B cell (primary cell): Measurements from ENCODE around the gene EXOC3. TPM values are rescaled to one million over a fixed set of nuclear protein-coding genes. Genes with fewer than 3 reads are reported as not detected.

ENCODE experiments used
- ATAC-seq: fragments of 200-7000 bp; cut with Tn5 transposase; one replicate; pipeline ENCODE4 v1.10.0; 2021; ENCODE audit warnings: low read depth, mild to moderate bottlenecking, moderate number of reproducible peaks, moderate library complexity
- CTCF ChIA-PET: fragments of 350-600 bp; sonication (Branson Sonifier 250); formaldehyde crosslinking; loops from one replicate; lab custom pipeline; 2021; ENCODE audit warnings: antibody characterized with exemption, inconsistent platforms; lab: Charles Lee
- POLR2A ChIA-PET: fragments of 350-600 bp; sonication (Branson Sonifier 250); formaldehyde crosslinking; loops from one replicate; lab custom pipeline; 2021; ENCODE audit warnings: antibody characterized with exemption; lab: Charles Lee
- DNase-seq: peaks from one replicate; pipeline ENCODE4 v3.0.0; 2013
- H2AFZ ChIP-seq: 2 replicates; pipeline ENCODE4 v1.6.1; 2012; ENCODE audit warnings: mild to moderate bottlenecking, low read depth, low read length; ENCODE audit not compliant: insufficient read depth, poor library complexity, severe bottlenecking
- H3K27ac ChIP-seq, 2 donors: 1 replicate in 1 of 2; 2 replicates in 1 of 2; pipeline ENCODE4 v1.5.1; 2012 to 2013; ENCODE audit warnings: low read length in 2 of 2, mild to moderate bottlenecking in 2 of 2, moderate library complexity in 1 of 2
- H3K27me3 ChIP-seq, 4 experiments: fragments of 200-600 bp in 1 of 4; sonication (generic) in 1 of 4; replicated peaks in 1 of 4; 1 replicate in 2 of 4; 2 replicates in 2 of 4; pipeline versions ENCODE4 v1.6.1 to v1.7.0; 2013 to 2016; ENCODE audit warnings: low read length in 3 of 4, mild to moderate bottlenecking in 2 of 4, mixed read lengths in 1 of 4, moderate library complexity in 1 of 4; ENCODE audit not compliant: insufficient read depth in 4 of 4, control insufficient read depth in 3 of 4; ENCODE audit errors: control extremely low read depth in 1 of 4
- H3K36me3 ChIP-seq, 2 experiments: replicated peaks in 1 of 2; 1 replicate in 1 of 2; 2 replicates in 1 of 2; pipeline versions ENCODE4 v1.6.1 to v1.7.1; 2013; ENCODE audit warnings: low read length in 1 of 2; ENCODE audit not compliant: insufficient read depth in 2 of 2, control insufficient read depth in 1 of 2; ENCODE audit errors: control extremely low read depth in 1 of 2, extremely low read depth in 1 of 2
- H3K4me1 ChIP-seq, 2 donors: fragments of 200-600 bp in 1 of 2; sonication (generic) in 1 of 2; 1 replicate in 1 of 2; 2 replicates in 1 of 2; pipeline versions ENCODE4 v1.5.1 to v1.6.1; 2013 to 2017; ENCODE audit warnings: low read length in 2 of 2; ENCODE audit not compliant: control insufficient read depth in 2 of 2, insufficient read depth in 2 of 2
- H3K4me2 ChIP-seq: replicated peaks from 2 replicates; pipeline ENCODE3; 2012; ENCODE audit warnings: mild to moderate bottlenecking, low read depth, low read length; ENCODE audit not compliant: poor library complexity, severe bottlenecking
- H3K4me3 ChIP-seq, 5 experiments: fragments of 200-600 bp in 1 of 5; sonication (generic) in 1 of 5; 1 replicate in 3 of 5; 2 replicates in 2 of 5; pipeline versions ENCODE4 v1.5.1 to v1.7.0; 2011 to 2016; ENCODE audit warnings: low read length in 4 of 5, mild to moderate bottlenecking in 4 of 5, low read depth in 2 of 5, control low read depth in 1 of 5, moderate library complexity in 1 of 5; ENCODE audit not compliant: insufficient read depth in 1 of 5; ENCODE audit errors: control extremely low read depth in 1 of 5, extremely low read depth in 1 of 5
- H3K79me2 ChIP-seq: fragments of 200-600 bp; sonication (generic); one replicate; pipeline ENCODE4 v1.6.0; 2016; ENCODE audit warnings: low read length; ENCODE audit not compliant: control insufficient read depth, insufficient read depth
- H3K9ac ChIP-seq: fragments of 200-600 bp; sonication (generic); 2 replicates; pipeline ENCODE4 v1.6.1; 2017; ENCODE audit warnings: mild to moderate bottlenecking, low read length, moderate library complexity
- H3K9me3 ChIP-seq, 3 donors: one replicate each; pipeline versions ENCODE4 v1.6.1 to v1.7.1; 2013; ENCODE audit warnings: low read length in 2 of 3; ENCODE audit not compliant: control insufficient read depth in 2 of 3, insufficient read depth in 1 of 3; ENCODE audit errors: control extremely low read depth in 1 of 3
- H4K20me1 ChIP-seq: 2 replicates; pipeline ENCODE4 v1.6.0; 2012; ENCODE audit warnings: mild to moderate bottlenecking, low read length; ENCODE audit not compliant: insufficient read depth, control insufficient read depth, poor library complexity, severe bottlenecking
- H3K27ac Mint-ChIP-seq: one replicate; pipeline ENCODE4 v1.8.0; 2021; ENCODE audit warnings: mixed read lengths
- H3K27me3 Mint-ChIP-seq: one replicate; pipeline ENCODE4 v1.8.0; 2021; ENCODE audit warnings: mixed read lengths
- H3K4me1 Mint-ChIP-seq: one replicate; pipeline ENCODE4 v1.8.0; 2021; ENCODE audit warnings: mixed read lengths
- H3K4me3 Mint-ChIP-seq: one replicate; pipeline ENCODE4 v1.8.0; 2021; ENCODE audit warnings: mixed read lengths
- H3K9me3 Mint-ChIP-seq: one replicate; pipeline ENCODE4 v1.8.0; 2022; ENCODE audit warnings: mixed read lengths; ENCODE audit not compliant: insufficient read depth
- CTCF ChIP-seq: fragments of 200-600 bp; IDR thresholded peaks from one replicate; pipeline ENCODE4 v1.8.0; 2022; ENCODE audit warnings: antibody characterized with exemption, mild to moderate bottlenecking
- EZH2 ChIP-seq: IDR thresholded peaks from 2 replicates; pipeline ENCODE4 v1.6.1; 2012; ENCODE audit warnings: borderline replicate concordance, low read depth, mild to moderate bottlenecking, moderate library complexity, low read length; ENCODE audit not compliant: insufficient read depth, poor library complexity, severe bottlenecking
- WGBS: methylation state at CpG from one replicate; pipeline ENCODE4 v1.1.5; 2013; ENCODE audit warnings: missing lambda C conversion rate; ENCODE audit not compliant: insufficient coverage; 5-methylcytosine and 5-hydroxymethylcytosine counted together
- intact Hi-C: fragments of 100-400 bp; cut with micrococcal nuclease; formaldehyde crosslinking; loops from one replicate; pipeline ENCODE4 v1.10.0; 2022
- polyA plus RNA-seq: library from polyadenylated mRNA; depleted of rRNA; stranded (reverse); fragments of >200 nt; gene quantifications from 2 replicates; pipeline ENCODE4 v1.2.3, GENCODE V29; 2012
- total RNA-seq, 2 donors: library from RNA; stranded (reverse); fragments of 120-200 nt in 1 of 2; gene quantifications; 1 replicate in 1 of 2; 2 replicates in 1 of 2; pipeline versions ENCODE4 v1.2.3 to v1.2.4, GENCODE V29; 2013 to 2022

Gene EXOC3
- total and polyA plus RNA-seq, 2 donors (not counting 1 experiment from before 2014, with no cell fraction given), result 44.0 to 97.1 TPM

- Histone ChIP-seq H3K4me1 (peaks cover 5 to 12% of the 10 kb centered on the region in 2 donors), H3K4me3 (peak overlapping the region in 1 of 5 experiments; percentile 2), H3K27me3 (peaks cover 0 to 3% (median 0%) of the 10 kb centered on the region in 4 experiments), H3K27ac (no peak overlapping the region), H3K79me2 (no peaks in the 10 kb centered on the region), H3K4me2 (peak overlapping the region; percentile 37), H3K9me3 (peaks cover 0 to 7% (median 0%) of the 10 kb centered on the region in 3 donors), H3K9ac (no peak overlapping the region), H3K36me3 (no peaks in the 10 kb centered on the region), H2AFZ (no peak overlapping the region), H4K20me1 (no peaks in the 10 kb centered on the region)
- Mint-ChIP-seq H3K9me3 (no peaks in the 10 kb centered on the region), H3K27me3 (no peaks in the 10 kb centered on the region), H3K4me3 (no peak overlapping the region), H3K4me1 (peaks cover 14% of the 10 kb centered on the region), H3K27ac (no peak overlapping the region)
- ChIA-PET CTCF (interaction anchor here (1.0 to 2.3 kb wide), 4 partner anchors 22 to 237 kb away, joined by 4 to 18 read pairs (median 8); no protein-coding TSS in a partner anchor), POLR2A (no interaction called here)
- 33% methylated on average over 5 of the region's 11 CpGs for WGBS
- ATAC-seq (peak; percentile 17), DNase-seq (no peak)
- TF ChIP-seq CTCF (no peak), EZH2 (no peak)
- intact Hi-C loops, result no loop called here
Measured at GRCh38 chr5:424301-425110, 18.5 kb upstream of the EXOC3 start.

- H3K27ac ChIP-seq, result no peak overlapping the region
Measured at GRCh38 chr5:425714-426113, 17.3 kb upstream of the EXOC3 start.

More at GRCh38 chr5:425714-426113, 17.3 kb upstream of the EXOC3 start:
- H3K36me3 ChIP-seq, result no peaks in the 10 kb centered on the region
- H3K9ac ChIP-seq, result no peak overlapping the region
- H3K4me3 Mint-ChIP-seq, result no peak overlapping the region
- H3K27me3 ChIP-seq, result peaks cover 0 to 3% (median 0%) of the 10 kb centered on the region in 4 experiments
- H3K9me3 Mint-ChIP-seq, result no peaks in the 10 kb centered on the region
- ATAC-seq (no peak), DNase-seq (no peak)
- H3K4me1 Mint-ChIP-seq, result peaks cover 14% of the 10 kb centered on the region
- H3K27ac Mint-ChIP-seq, result no peak overlapping the region
- ChIA-PET CTCF (interaction anchor here (1.0 to 2.3 kb wide), 3 partner anchors 109 to 238 kb away, joined by 3 to 18 read pairs (median 13); partner anchors contain the start of gene LRRC14B), POLR2A (no interaction called here)
- no peaks in the 10 kb centered on the region for H4K20me1 ChIP-seq
- intact Hi-C loops, result no loop called here
- H3K79me2 ChIP-seq, result no peaks in the 10 kb centered on the region
- H3K4me1 ChIP-seq, result peaks cover 5 to 12% of the 10 kb centered on the region in 2 donors
- no peak overlapping the region for H3K4me2 ChIP-seq
- WGBS, result 18% methylated on average over 2 of the region's 5 CpGs
- TF ChIP-seq CTCF (no peak), EZH2 (no peak)
- no peak overlapping the region for H3K4me3 ChIP-seq
- H3K9me3 ChIP-seq, result peaks cover 0 to 7% (median 0%) of the 10 kb centered on the region in 3 donors
- no peak overlapping the region for H2AFZ ChIP-seq
- peaks cover 4% of the 10 kb centered on the region for H3K27me3 Mint-ChIP-seq
